GM21786 (cell line): Measurements from ENCODE around the gene CCDC148.
"Not testable (repeated sequence)": the region's sequence is repeated elsewhere in the genome, so short reads cannot be mapped to it uniquely, and the experiment has no call there.

Experiments
- ATAC-seq: cut with Tn5 transposase; IDR thresholded peaks from one replicate; pipeline ENCODE4 v1.9.1; 2021; ENCODE audit not compliant: unreplicated experiment

The CCDC148 gene

GRCh38 chr2:158484892-158485556 lies 28.5 kb upstream of the CCDC148 start:
- ATAC-seq = no peak

GRCh38 chr2:158482594-158482993 lies 26.0 kb upstream of the CCDC148 start:
- no peak for ATAC-seq

GRCh38 chr2:158481116-158481515 lies 24.6 kb upstream of the CCDC148 start:
- no peak for ATAC-seq

- no peak for ATAC-seq
Measured at GRCh38 chr2:158478816-158479215, 22.3 kb upstream of the CCDC148 start.

- ATAC-seq = no peak
Measured at GRCh38 chr2:158478237-158478636, 21.7 kb upstream of the CCDC148 start.

- ATAC-seq = no peak
Measured at GRCh38 chr2:158477202-158477601, 20.6 kb upstream of the CCDC148 start.

- ATAC-seq = not testable (repeated sequence)
Measured at GRCh38 chr2:158474526-158475011, 18.0 kb upstream of the CCDC148 start.

- ATAC-seq = no peak
Measured at GRCh38 chr2:158473719-158474392, 17.3 kb upstream of the CCDC148 start.

- ATAC-seq = not testable (repeated sequence)
Measured at GRCh38 chr2:158473300-158473699, 16.7 kb upstream of the CCDC148 start.

GRCh38 chr2:158472829-158473228 lies 16.3 kb upstream of the CCDC148 start:
- ATAC-seq = not testable (repeated sequence)

- ATAC-seq = no peak
Measured at GRCh38 chr2:158467248-158467647, 10.7 kb upstream of the CCDC148 start.

- peak; percentile 69 for ATAC-seq
Measured at GRCh38 chr2:158464426-158465281, 8.1 kb upstream of the CCDC148 start.

- no peak for ATAC-seq
Measured at GRCh38 chr2:158463496-158464095, 7.0 kb upstream of the CCDC148 start.

- no peak for ATAC-seq
Measured at GRCh38 chr2:158460632-158461297, 4.2 kb upstream of the CCDC148 start.

GRCh38 chr2:158459161-158460003 lies 2.8 kb upstream of the CCDC148 start:
- no peak for ATAC-seq

- no peak for ATAC-seq
Measured at GRCh38 chr2:158458617-158458920, 2.0 kb upstream of the CCDC148 start.

- ATAC-seq = peak; percentile 42
Measured at GRCh38 chr2:158457826-158458616, 1.5 kb upstream of the CCDC148 start.

- peak; percentile 25 for ATAC-seq
Measured at GRCh38 chr2:158457092-158457825, 706 bp upstream of the CCDC148 start.
